PC-3 (cell line): ENCODE results near the gene GABRB3.

Experiments
- CTCF ChIP-seq: fragments of 300-600 bp; sonication (generic); conservative IDR thresholded peaks from 2 replicates; pipeline ENCODE4 v1.5.1; 2017; ENCODE audit warnings: antibody characterized with exemption, low read depth, mild to moderate bottlenecking, low read length
- EZH2 ChIP-seq: fragments of 300-600 bp; sonication (generic); IDR thresholded peaks from one replicate; pipeline ENCODE4 v1.6.1; 2017; ENCODE audit warnings: antibody characterized with exemption, mild to moderate bottlenecking, low read length; ENCODE audit not compliant: unreplicated experiment
- EZH2phosphoT487 ChIP-seq: fragments of 300-600 bp; sonication (generic); IDR thresholded peaks from 2 replicates; pipeline ENCODE4 v1.6.1; 2018; ENCODE audit warnings: mild to moderate bottlenecking, antibody characterized with exemption, low read length, borderline replicate concordance

- no peak for TF ChIP-seq EZH2phosphoT487
- no peak for TF ChIP-seq CTCF
- no peak for TF ChIP-seq EZH2
Measured at GRCh38 chr15:26731965-26732364, 40.9 kb downstream of the GABRB3 start.
